Stimulated activated CD8-positive, alpha-beta memory T cell treated with anti-CD3 and anti-CD28 coated beads, Interleukin-7, amount 100 ng/mL, for 48 hours (primary cell): ENCODE results near the gene SCAMP5.

Experiments
- DNase-seq, 2 donors: peaks; one replicate each; pipeline ENCODE4 v3.0.0-alpha.2; 2020; ENCODE audit warnings: low read depth in 1 of 2; ENCODE audit errors: extremely low read depth in 1 of 2

Gene SCAMP5

DNA sequence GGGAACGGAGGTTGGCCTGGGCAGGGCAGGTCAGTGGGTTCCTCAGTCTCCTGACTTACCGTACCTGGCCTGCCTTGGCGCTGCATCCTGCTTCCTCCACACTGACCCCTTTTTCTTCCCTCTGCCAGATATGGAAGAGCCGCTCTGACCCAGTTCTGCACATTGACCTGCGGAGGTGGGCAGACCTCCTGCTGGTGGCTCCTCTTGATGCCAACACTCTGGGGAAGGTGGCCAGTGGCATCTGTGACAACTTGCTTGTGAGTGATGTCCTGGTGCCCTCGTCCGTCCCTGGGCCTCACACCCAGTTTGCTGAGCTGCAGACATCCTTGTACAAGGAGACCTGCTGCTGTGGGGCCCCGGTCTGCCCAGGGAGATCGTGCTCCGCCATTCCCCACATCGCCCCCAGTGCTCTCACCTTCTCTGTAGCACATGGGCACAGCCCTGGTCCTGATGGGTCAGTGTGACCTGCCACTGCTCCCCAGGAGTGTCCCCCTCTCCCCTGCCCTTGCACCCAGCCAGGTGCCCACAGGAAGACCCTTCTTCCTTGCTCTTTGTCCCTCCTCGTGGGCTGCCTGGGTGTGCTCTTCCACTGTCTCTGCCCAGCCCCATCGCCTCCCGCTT is 49.0 kb downstream of the SCAMP5 start:
- no peak for DNase-seq

GRCh38 chr15:75045332-75046015 is 50.1 kb downstream of the SCAMP5 start:
- DNase-seq = no peak

GRCh38 chr15:75048394-75048793 is 53.0 kb downstream of the SCAMP5 start:
- DNase-seq = no peak

DNA sequence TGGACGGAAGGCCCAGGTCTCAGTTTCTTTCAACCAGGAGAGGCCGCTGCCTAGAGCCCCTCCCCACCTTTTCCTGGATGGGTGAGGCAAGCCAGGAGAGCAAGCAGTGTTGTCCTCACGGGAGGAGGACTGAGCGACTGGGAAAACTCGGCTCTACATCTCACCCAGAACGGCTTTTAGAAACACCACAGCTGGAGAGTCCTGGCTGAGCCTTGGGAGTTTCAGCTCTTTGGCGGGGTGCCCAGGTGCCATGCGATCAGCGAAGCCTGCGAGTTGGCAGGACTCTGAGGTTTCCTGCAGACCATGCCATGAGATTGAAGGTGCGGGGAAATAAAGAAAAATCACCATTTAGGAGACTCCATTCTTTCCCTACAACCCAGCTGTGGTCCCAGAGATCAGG is 54.0 kb downstream of the SCAMP5 start:
- no peak for DNase-seq

GRCh38 chr15:75050283-75050682 is 54.9 kb downstream of the SCAMP5 start:
- no peak for DNase-seq

- no peak for DNase-seq
These were observed 55.8 kb downstream of the SCAMP5 start for GRCh38 chr15:75051191-75051608.

DNA sequence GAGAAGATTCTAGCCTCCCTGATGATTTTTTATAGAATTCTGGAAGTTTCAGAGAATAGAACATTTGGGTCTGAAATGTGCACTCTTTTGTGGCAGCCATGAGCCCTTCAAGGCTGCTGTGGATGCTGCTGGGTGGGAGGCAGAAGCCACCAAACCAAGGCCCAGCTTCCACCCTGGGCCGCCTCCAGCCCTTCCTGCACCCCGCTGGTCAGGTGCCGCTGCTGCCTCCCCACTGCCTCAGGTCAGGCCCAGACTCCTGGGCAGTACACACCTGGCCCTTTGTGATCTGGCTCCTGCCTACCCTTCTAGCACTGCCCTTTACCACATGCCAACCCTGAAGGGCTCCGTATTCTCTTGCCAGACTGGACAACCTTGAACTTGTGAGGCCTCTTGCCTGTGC is 56.3 kb downstream of the SCAMP5 start:
- no peak for DNase-seq

DNA sequence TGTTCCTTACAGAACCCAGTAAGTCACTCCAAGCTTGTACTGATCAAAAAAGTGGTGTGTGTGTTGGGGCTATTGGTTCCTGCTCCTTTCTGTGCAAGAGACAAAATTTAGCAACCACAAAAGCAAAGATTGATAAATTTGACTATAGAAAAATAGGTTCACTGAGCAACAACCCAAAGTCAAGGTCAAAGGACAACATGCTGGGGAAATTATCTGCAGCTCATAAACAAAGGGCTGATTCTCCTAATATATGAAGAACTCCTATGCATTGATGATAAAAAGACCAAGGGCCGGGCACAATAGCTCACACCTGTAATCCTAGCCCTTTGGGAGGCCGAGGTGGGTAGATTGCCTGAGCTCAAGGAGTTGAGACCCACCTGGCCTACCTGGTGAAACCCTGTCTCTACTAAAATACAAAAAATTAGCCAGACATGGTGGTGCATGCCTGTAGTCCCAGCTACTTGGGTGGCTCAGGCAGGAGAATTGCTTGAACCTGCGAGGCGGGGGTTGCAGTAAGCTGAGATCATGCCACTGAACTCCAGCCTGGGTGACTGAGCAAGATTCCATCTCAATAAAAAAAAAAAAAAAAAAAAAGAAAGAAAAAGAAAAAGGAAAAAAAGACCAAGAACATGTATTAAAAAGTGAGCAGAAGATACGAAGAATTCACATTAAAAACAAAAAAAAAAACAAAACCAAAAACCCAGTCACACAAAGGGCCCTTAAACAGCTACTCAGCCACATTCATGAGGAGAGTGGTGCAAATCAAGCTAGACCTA is 57.8 kb downstream of the SCAMP5 start:
- DNase-seq = no peak

GRCh38 chr15:75053748-75054125 is 58.4 kb downstream of the SCAMP5 start:
- DNase-seq = no peak

DNA sequence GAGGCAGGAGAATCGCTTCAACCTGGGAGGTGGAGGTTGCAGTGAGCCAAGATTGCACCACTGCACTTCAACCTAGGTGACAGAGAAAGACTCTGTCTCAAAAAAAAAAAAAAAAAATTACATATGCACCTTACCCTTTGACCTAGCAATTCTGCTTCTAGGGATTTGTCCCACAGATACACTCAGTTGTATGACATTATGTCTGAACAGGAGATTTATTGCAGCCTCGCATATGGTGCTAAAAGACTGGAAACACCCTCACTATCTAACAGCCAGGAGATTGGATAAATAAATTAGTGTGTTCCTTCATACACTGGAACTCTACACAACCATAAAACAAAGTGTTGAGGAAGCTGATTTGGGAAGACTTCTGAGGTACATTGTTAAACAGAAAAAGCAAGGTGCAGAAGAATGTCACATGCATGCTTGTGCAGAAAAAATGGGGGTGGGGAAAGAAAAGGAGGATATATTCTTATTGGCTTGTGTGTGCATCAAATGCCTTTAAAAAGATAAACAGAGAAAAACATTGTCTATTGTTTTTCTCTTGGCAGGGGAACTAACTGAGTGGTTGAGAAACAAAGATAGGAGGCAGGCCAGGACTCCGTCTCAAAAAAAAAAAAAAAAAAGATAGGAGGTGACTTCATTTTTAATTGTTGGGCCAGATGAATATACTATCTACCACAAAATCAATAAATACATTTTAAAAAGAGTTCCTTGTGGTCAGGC is 59.0 kb downstream of the SCAMP5 start:
- DNase-seq = no peak

- no peak for DNase-seq
These were observed 60.7 kb downstream of the SCAMP5 start for GRCh38 chr15:75056036-75056435.

GRCh38 chr15:75058127-75058905 is 63.0 kb downstream of the SCAMP5 start:
- DNase-seq = no peak

- DNase-seq = no peak
These were observed 64.2 kb downstream of the SCAMP5 start for GRCh38 chr15:75059607-75060006.

DNA sequence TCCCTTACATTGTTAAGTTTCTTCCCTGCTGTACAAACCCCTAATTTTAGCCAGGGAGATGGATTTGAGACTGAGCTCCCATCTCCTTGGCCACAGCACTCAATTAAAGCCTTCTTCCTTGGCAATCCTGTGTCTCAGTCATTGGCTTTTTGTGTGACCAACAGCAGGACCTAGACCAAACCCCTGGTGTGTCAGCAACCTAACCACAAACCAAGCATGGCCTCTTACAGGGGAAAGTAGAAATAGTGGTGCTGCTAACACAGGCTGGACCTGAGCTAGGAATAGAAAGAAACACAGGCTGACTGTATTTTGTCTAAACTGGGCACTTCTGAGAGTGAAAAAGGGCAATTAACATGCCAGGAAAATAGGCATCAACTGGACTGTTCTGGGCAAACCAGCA is 65.9 kb downstream of the SCAMP5 start:
- no peak for DNase-seq

- DNase-seq = no peak
These were observed 67.3 kb downstream of the SCAMP5 start for GRCh38 chr15:75062706-75063105.

DNA sequence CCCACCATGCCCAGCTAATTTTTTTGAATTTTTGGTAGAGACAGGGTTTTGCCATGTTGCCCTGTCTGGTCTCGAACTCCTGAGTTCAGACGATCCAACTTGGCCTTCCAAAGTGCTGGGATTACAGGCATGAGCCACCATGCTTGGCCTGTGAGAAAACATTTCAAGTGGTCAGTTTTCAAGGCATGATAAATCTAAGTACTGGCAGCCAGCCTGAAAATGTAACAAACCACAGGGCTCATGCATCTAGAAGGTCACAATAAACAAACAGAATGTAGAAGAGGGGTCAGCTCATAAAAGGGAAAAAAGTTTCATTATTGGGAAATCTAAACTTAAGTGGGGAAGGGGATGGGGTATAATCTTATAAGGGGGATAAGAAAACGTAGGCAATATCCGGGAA is 68.0 kb downstream of the SCAMP5 start:
- DNase-seq = no peak

- DNase-seq = no peak
These were observed 68.5 kb downstream of the SCAMP5 start for GRCh38 chr15:75063889-75064288.

DNA sequence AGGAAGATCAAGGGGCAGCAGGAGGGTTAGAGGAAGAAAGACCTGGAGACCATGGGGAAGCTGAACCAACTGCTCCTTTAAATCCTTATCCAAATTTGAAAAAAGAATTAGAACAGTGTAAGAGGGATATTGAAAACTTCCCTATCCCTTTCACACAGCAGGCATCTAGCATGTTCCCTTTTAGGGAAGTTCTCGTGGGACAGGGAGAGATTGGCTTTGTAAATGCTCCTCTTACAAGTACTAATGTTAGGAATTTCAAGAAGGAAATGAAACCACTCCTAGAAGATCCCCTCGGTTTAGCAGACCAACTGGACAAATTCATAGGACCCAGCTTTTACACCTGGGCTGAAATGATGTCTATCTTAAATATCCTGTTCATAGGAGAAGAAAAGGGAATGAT is 69.5 kb downstream of the SCAMP5 start:
- no peak for DNase-seq

- no peak for DNase-seq
These were observed 70.1 kb downstream of the SCAMP5 start for GRCh38 chr15:75065467-75065850.

GRCh38 chr15:75065851-75066509 is 70.6 kb downstream of the SCAMP5 start:
- no peak for DNase-seq
